SK-N-SH (cell line): ENCODE measurements around the gene TMEM30A. TPM values are rescaled to one million over a fixed set of nuclear protein-coding genes. Genes with fewer than 3 reads are reported as not detected.

Experiments used
- CTCF ChIA-PET: fragments of 300-600, 350-600 bp; formaldehyde crosslinking; extraction: SDS; loops from one replicate; lab custom pipeline; 2021; lab: Yijun Ruan, JAX
- POLR2A ChIA-PET: fragments of 350-600 bp; sonication (Branson Sonifier 250); formaldehyde crosslinking; extraction: SDS; loops from one replicate; lab custom pipeline; 2020; ENCODE audit warnings: antibody characterized with exemption, inconsistent platforms; lab: Yijun Ruan, JAX
- DNase-seq: peaks from one replicate; pipeline ENCODE4 v3.0.0; 2012
- H2AFZ ChIP-seq: fragments of 200-600 bp; sonication (generic); 2 replicates; pipeline ENCODE4 v1.8.1; 2016; ENCODE audit warnings: antibody characterized with exemption, mild to moderate bottlenecking, low read depth
- H3F3A ChIP-seq: fragments of 200-600 bp; sonication (generic); replicated peaks from 2 replicates; pipeline ENCODE3; 2016; ENCODE audit warnings: antibody characterized with exemption, mild to moderate bottlenecking; ENCODE audit not compliant: insufficient read depth
- H3K27ac ChIP-seq, 2 experiments: fragments of 200-500 bp in 1 of 2; fragments of 200-600 bp in 1 of 2; sonication (Bioruptor generic) in 1 of 2; sonication (generic), shearing (Covaris generic) in 1 of 2; 2 replicates each; pipeline versions ENCODE4 v1.5.1 to v1.6.1; 2014 to 2016; ENCODE audit warnings: low read depth in 2 of 2, inconsistent platforms in 1 of 2, low read length in 1 of 2, mild to moderate bottlenecking in 1 of 2, mixed read lengths in 1 of 2
- H3K27me3 ChIP-seq: fragments of 200-600 bp; sonication (generic), shearing (Covaris generic); 2 replicates; pipeline ENCODE4 v1.6.1; 2016; ENCODE audit warnings: mixed run types; ENCODE audit not compliant: insufficient read depth
- H3K36me3 ChIP-seq, 2 experiments: fragments of 200-500 bp in 1 of 2; fragments of 200-600 bp in 1 of 2; sonication (Bioruptor generic) in 1 of 2; sonication (generic) in 1 of 2; replicated peaks in 1 of 2; 2 replicates each; pipeline versions ENCODE3 to v1.5.1; 2014 to 2016; ENCODE audit warnings: low read length in 1 of 2, mild to moderate bottlenecking in 1 of 2; ENCODE audit not compliant: insufficient read depth in 2 of 2, control insufficient read depth in 1 of 2
- H3K4me1 ChIP-seq, 2 experiments: fragments of 200-500 bp in 1 of 2; fragments of 200-600 bp in 1 of 2; sonication (Bioruptor generic) in 1 of 2; sonication (generic), shearing (Covaris generic) in 1 of 2; 2 replicates each; pipeline versions ENCODE4 v1.5.1 to v1.6.1; 2014 to 2016; ENCODE audit warnings: low read depth in 1 of 2, low read length in 1 of 2, mixed run types in 1 of 2; ENCODE audit not compliant: insufficient read depth in 2 of 2, control insufficient read depth in 1 of 2
- H3K4me2 ChIP-seq: fragments of 200-600 bp; sonication (generic), shearing (Covaris generic); 2 replicates; pipeline ENCODE4 v1.6.1; 2017; ENCODE audit warnings: mixed run types
- H3K4me3 ChIP-seq, 2 experiments: fragments of 200-500 bp in 1 of 2; fragments of 200-600 bp in 1 of 2; sonication (Bioruptor generic) in 1 of 2; sonication (generic), shearing (Covaris generic) in 1 of 2; 2 replicates each; pipeline versions ENCODE4 v1.5.1 to v1.8.1; 2014 to 2016; ENCODE audit warnings: low read depth in 2 of 2, inconsistent platforms in 1 of 2, low read length in 1 of 2, mild to moderate bottlenecking in 1 of 2, mixed read lengths in 1 of 2, moderate library complexity in 1 of 2
- H3K79me2 ChIP-seq: fragments of 200-600 bp; sonication (generic); 2 replicates; pipeline ENCODE4 v1.8.1; 2017; ENCODE audit warnings: mild to moderate bottlenecking; ENCODE audit not compliant: insufficient read depth
- H3K9ac ChIP-seq: fragments of 200-600 bp; sonication (generic); 2 replicates; pipeline ENCODE4 v1.6.1; 2017; ENCODE audit warnings: mixed run types
- H3K9me2 ChIP-seq: fragments of 200-600 bp; sonication (generic); 2 replicates; pipeline ENCODE4 v1.6.1; 2017; ENCODE audit warnings: mixed run types
- H3K9me3 ChIP-seq: fragments of 200-600 bp; sonication (generic); 2 replicates; pipeline ENCODE4 v1.6.1; 2017; ENCODE audit warnings: mixed run types, mild to moderate bottlenecking, moderate library complexity
- H4K20me1 ChIP-seq: fragments of 200-600 bp; sonication (generic); 2 replicates; pipeline ENCODE4 v1.6.1; 2017; ENCODE audit warnings: mild to moderate bottlenecking, mixed run types; ENCODE audit not compliant: insufficient read depth
- CTCF ChIP-seq: fragments of 200-600 bp; sonication (generic); IDR thresholded peaks from 2 replicates; pipeline ENCODE4 v1.6.1; 2017; ENCODE audit warnings: antibody characterized with exemption, mild to moderate bottlenecking, moderate library complexity
- ELF1 ChIP-seq: IDR thresholded peaks from 2 replicates; pipeline ENCODE4 v1.4.0; 2012
- EP300 ChIP-seq, 2 experiments: IDR thresholded peaks; 2 replicates each; pipeline versions ENCODE4 v1.4.0 to v1.6.1; 2012; ENCODE audit warnings: borderline replicate concordance in 1 of 2, low read depth in 1 of 2, low read length in 1 of 2
- FOXJ3 ChIP-seq: sonication (generic); formaldehyde crosslinking; IDR thresholded peaks from 2 replicates; pipeline ENCODE4 v1.5.1; 2020; ENCODE audit warnings: mild to moderate bottlenecking, missing genetic modification reagents
- JUND ChIP-seq: IDR thresholded peaks from 2 replicates; pipeline ENCODE4 v1.4.0; 2012
- MEF2A ChIP-seq: IDR thresholded peaks from 2 replicates; pipeline ENCODE4 v1.4.0; 2012; ENCODE audit warnings: low read depth, borderline replicate concordance
- MXI1 ChIP-seq: IDR thresholded peaks from 2 replicates; pipeline ENCODE4 v1.6.1; 2012; ENCODE audit warnings: mild to moderate bottlenecking, low read depth, low read length, improper control_type of control experiment
- NFIC ChIP-seq: IDR thresholded peaks from 2 replicates; pipeline ENCODE4 v1.4.0; 2012; ENCODE audit warnings: borderline replicate concordance
- NRF1 ChIP-seq: IDR thresholded peaks from 2 replicates; pipeline ENCODE4 v1.6.1; 2012; ENCODE audit warnings: low read depth, mild to moderate bottlenecking, low read length
- RAD21 ChIP-seq: IDR thresholded peaks from 2 replicates; pipeline ENCODE4 v1.6.1; 2012; ENCODE audit warnings: mild to moderate bottlenecking, low read length
- RCOR1 ChIP-seq: fragments of 150-350 bp; IDR thresholded peaks from 2 replicates; pipeline ENCODE4 v1.6.1; 2017; ENCODE audit warnings: antibody characterized with exemption, low read length
- RFX5 ChIP-seq: IDR thresholded peaks from 2 replicates; pipeline ENCODE4 v1.6.1; 2012; ENCODE audit warnings: mild to moderate bottlenecking, improper control_type of control experiment, low read length
- SIN3A ChIP-seq: IDR thresholded peaks from 2 replicates; pipeline ENCODE4 v1.6.1; 2012; ENCODE audit warnings: low read depth, mild to moderate bottlenecking, low read length, moderate library complexity, borderline replicate concordance
- SMC3 ChIP-seq: IDR thresholded peaks from 2 replicates; pipeline ENCODE4 v1.6.1; 2012; ENCODE audit warnings: low read depth, low read length, improper control_type of control experiment
- YY1 ChIP-seq: IDR thresholded peaks from 2 replicates; pipeline ENCODE4 v1.4.0; 2012; ENCODE audit warnings: low read depth, mild to moderate bottlenecking
- WGBS: methylation state at CpG from one replicate; pipeline ENCODE4 v1.1.6; 2017; ENCODE audit warnings: low lambda C conversion rate; 5-methylcytosine and 5-hydroxymethylcytosine counted together
- polyA plus RNA-seq, 3 experiments: library from polyadenylated mRNA; depleted of rRNA; stranded (reverse); fragments of >200 nt; gene quantifications; 2 replicates each; pipeline ENCODE4 v1.2.3, GENCODE V29; 2012
- TF ChIP-seq, protein P1 (sequence below): IDR thresholded peaks from 2 replicates; pipeline ENCODE4 v1.6.1; 2012; ENCODE audit warnings: mild to moderate bottlenecking, low read depth, low read length, moderate library complexity
- TF ChIP-seq, protein P2 (sequence below): IDR thresholded peaks from 2 replicates; pipeline ENCODE4 v1.4.0; 2012; ENCODE audit warnings: low read depth

The TMEM30A gene
- polyA plus RNA-seq, 1 of the 3 experiments (the other 2 are of a cell fraction) = 22.8 TPM

- TF ChIP-seq, protein P1, sequence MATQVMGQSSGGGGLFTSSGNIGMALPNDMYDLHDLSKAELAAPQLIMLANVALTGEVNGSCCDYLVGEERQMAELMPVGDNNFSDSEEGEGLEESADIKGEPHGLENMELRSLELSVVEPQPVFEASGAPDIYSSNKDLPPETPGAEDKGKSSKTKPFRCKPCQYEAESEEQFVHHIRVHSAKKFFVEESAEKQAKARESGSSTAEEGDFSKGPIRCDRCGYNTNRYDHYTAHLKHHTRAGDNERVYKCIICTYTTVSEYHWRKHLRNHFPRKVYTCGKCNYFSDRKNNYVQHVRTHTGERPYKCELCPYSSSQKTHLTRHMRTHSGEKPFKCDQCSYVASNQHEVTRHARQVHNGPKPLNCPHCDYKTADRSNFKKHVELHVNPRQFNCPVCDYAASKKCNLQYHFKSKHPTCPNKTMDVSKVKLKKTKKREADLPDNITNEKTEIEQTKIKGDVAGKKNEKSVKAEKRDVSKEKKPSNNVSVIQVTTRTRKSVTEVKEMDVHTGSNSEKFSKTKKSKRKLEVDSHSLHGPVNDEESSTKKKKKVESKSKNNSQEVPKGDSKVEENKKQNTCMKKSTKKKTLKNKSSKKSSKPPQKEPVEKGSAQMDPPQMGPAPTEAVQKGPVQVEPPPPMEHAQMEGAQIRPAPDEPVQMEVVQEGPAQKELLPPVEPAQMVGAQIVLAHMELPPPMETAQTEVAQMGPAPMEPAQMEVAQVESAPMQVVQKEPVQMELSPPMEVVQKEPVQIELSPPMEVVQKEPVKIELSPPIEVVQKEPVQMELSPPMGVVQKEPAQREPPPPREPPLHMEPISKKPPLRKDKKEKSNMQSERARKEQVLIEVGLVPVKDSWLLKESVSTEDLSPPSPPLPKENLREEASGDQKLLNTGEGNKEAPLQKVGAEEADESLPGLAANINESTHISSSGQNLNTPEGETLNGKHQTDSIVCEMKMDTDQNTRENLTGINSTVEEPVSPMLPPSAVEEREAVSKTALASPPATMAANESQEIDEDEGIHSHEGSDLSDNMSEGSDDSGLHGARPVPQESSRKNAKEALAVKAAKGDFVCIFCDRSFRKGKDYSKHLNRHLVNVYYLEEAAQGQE = peak; percentile 49; the same call in 1 of the 2 replicates
- TF ChIP-seq NRF1 (no peak), MEF2A (no peak), EP300 (IDR thresholded peaks at IDR 0.05; ENCODE audit: borderline replicate concordance in 1 of 2, low read depth in 1 of 2, low read length in 1 of 2) (peak in 1 of 2 experiments; percentile 16; a peak in 1 of 4 replicates), YY1 (peak; percentile 89), RFX5 (peak; percentile 52; the same call in 1 of the 2 replicates), RAD21 (no peak; the same call in 1 of the 2 replicates), SMC3 (no peak), RCOR1 (0 out of 2 replicates have a peak, but pooled peaks have one; percentile 28), MXI1 (peak; percentile 81; the same call in 1 of the 2 replicates), FOXJ3 (CRISPR knock-in tag) (no peak), SIN3A (peak; percentile 75; the same call in 1 of the 2 replicates), ELF1 (peak; percentile 72), NFIC (no peak), JUND (no peak)
- TF ChIP-seq, protein P2, sequence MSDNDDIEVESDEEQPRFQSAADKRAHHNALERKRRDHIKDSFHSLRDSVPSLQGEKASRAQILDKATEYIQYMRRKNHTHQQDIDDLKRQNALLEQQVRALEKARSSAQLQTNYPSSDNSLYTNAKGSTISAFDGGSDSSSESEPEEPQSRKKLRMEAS = peak; percentile 95
These were observed 41.1 kb downstream of the TMEM30A start, which contains the start of gene COX7A2 (continued) for GRCh38 chr6:75243333-75244062.

DNA sequence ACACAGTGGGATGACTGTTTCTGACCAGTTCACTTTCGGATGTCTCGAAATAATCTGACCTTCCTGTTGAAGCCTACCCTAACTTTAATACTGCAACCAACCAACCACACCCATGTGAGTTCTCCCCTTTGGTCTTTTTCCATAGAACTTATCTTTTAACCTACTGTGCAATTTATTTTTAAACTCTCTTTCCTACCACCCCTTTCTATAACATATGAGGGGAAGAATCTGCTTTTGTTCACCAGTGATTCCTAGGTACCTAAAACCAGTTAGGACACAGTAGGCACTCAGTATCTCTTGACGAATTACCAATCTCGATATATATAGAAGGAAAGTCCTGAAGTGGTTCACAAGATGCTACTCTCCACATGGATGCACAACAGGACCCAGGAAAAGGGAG, 48.0 kb downstream of the TMEM30A start:
- Histone ChIP-seq H3K4me3 (no peak overlapping the region), H3K27me3 (no peaks in the 10 kb centered on the region), H2AFZ (no peak overlapping the region), H4K20me1 (peaks cover 13% of the 10 kb centered on the region), H3K4me1 (peaks cover 0 to 2% of the 10 kb centered on the region in 2 experiments; a peak in 2 of 4 replicates), H3K27ac (no peak overlapping the region), H3K36me3 (peaks cover 41 to 44% of the 10 kb centered on the region in 2 experiments), H3F3A (no peaks in the 10 kb centered on the region), H3K79me2 (peaks cover 28% of the 10 kb centered on the region), H3K9me3 (no peaks in the 10 kb centered on the region), H3K9me2 (no peaks in the 10 kb centered on the region), H3K4me2 (no peak overlapping the region), H3K9ac (no peak overlapping the region)
- 97% methylated on average over 4 of the region's 4 CpGs for WGBS
- POLR2A ChIA-PET = no interaction called here
- no peak for DNase-seq
- CTCF ChIA-PET = interaction anchor here (1.5 kb wide), 1 partner anchor 61 kb away, joined by 4 read pairs; no protein-coding TSS in a partner anchor
- no peak for TF ChIP-seq SMC3
- TF ChIP-seq JUND = no peak
- TF ChIP-seq CTCF = no peak
- TF ChIP-seq, all 33 proteins: peak for 0
